Measurements from ENCODE around the gene KCNK10. TPM values are rescaled to one million over a fixed set of nuclear protein-coding genes. Genes with fewer than 3 reads are reported as not detected.

KCNK10 gene, protein sequence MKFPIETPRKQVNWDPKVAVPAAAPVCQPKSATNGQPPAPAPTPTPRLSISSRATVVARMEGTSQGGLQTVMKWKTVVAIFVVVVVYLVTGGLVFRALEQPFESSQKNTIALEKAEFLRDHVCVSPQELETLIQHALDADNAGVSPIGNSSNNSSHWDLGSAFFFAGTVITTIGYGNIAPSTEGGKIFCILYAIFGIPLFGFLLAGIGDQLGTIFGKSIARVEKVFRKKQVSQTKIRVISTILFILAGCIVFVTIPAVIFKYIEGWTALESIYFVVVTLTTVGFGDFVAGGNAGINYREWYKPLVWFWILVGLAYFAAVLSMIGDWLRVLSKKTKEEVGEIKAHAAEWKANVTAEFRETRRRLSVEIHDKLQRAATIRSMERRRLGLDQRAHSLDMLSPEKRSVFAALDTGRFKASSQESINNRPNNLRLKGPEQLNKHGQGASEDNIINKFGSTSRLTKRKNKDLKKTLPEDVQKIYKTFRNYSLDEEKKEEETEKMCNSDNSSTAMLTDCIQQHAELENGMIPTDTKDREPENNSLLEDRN
- total RNA-seq: under 1 TPM in 2 of 4 donors, not detected in 2; 0.04 to 0.08 TPM

DNA sequence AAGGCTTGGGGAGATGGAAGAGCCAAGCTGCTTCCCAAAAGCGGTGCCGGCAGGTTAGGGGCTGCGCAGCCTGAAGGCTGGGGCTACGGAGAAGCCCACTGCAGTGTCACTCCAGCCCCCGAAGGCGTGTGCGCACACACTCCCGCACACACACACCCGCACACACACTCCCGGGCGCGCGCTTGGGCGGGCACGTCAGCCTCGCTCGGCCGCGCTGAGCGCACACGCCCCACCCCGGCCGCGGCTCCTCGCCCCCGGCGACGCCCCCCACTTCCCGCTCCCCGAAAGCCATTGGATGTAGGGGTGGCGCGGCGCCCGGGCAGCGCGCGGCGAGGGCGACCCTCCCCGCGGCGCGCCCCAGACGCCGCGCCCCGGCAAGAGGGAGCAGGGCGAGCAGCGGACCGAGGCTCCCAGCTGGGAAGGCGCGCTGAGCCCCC lies at the start of gene KCNK10:
TSS of gene KCNK10 (minus strand) at position 184 of the 437 bp plus-strand sequence. CDS start 471 bp downstream, outside the sequence.
- no peaks in the 10 kb centered on the region for H3K36me3 ChIP-seq
- peaks cover 85% of the 10 kb centered on the region for H3K27me3 ChIP-seq
- DNase-seq (ENCODE audit: low spot score in 2 of 2): no peak
- WGBS: under 1% methylated on average over 8 of the region's 52 CpGs
- TF ChIP-seq EP300 (IDR thresholded peaks at IDR 0.05): no peak
- TF ChIP-seq, protein P1, sequence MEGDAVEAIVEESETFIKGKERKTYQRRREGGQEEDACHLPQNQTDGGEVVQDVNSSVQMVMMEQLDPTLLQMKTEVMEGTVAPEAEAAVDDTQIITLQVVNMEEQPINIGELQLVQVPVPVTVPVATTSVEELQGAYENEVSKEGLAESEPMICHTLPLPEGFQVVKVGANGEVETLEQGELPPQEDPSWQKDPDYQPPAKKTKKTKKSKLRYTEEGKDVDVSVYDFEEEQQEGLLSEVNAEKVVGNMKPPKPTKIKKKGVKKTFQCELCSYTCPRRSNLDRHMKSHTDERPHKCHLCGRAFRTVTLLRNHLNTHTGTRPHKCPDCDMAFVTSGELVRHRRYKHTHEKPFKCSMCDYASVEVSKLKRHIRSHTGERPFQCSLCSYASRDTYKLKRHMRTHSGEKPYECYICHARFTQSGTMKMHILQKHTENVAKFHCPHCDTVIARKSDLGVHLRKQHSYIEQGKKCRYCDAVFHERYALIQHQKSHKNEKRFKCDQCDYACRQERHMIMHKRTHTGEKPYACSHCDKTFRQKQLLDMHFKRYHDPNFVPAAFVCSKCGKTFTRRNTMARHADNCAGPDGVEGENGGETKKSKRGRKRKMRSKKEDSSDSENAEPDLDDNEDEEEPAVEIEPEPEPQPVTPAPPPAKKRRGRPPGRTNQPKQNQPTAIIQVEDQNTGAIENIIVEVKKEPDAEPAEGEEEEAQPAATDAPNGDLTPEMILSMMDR (IDR thresholded peaks at IDR 0.05): no peak
- no peak for TF ChIP-seq POLR2A (IDR thresholded peaks at IDR 0.05)
- TF ChIP-seq POLR2AphosphoS5 (IDR thresholded peaks at IDR 0.05): no peak
- H3K9me3 ChIP-seq: no peaks in the 10 kb centered on the region
- no peak within 1 kb of the TSS for H3K27ac ChIP-seq
- H3K4me3 ChIP-seq: peak within 1 kb of the TSS; percentile 46
- peaks cover 23% of the 10 kb centered on the region for H3K4me1 ChIP-seq

DNA sequence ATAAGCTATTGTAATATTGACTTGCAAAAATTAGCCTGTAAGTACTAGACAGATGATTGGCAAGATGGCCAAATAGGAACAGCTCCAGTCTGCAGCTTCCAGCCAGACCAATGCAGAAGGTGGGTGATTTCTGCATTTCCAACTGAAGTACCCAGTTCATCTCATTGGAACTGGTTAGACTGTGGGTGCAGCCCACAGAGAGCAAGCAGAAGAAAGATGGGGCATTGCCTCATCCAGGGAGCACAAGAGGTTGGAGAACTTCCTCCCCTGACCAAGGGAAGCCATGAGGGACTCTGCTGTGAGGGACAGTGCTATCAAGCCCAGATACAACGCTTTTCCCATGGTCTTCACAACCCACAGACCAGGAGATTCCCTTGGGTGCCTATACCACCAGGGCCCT lies 46.4 kb upstream of the KCNK10 start:
- H3K4me1 ChIP-seq: no peaks in the 10 kb centered on the region
- DNase-seq (ENCODE audit: low spot score in 2 of 2): no peak
- TF ChIP-seq POLR2AphosphoS5 (IDR thresholded peaks at IDR 0.05) (no peak), POLR2A (IDR thresholded peaks at IDR 0.05) (no peak)
- no peak overlapping the region for H3K4me3 ChIP-seq
- no peak overlapping the region for H3K27ac ChIP-seq
- 85% methylated on average over 1 of the region's 1 CpG for WGBS
- H3K9me3 ChIP-seq: no peaks in the 10 kb centered on the region
- H3K27me3 ChIP-seq: peaks cover 7% of the 10 kb centered on the region
- no peaks in the 10 kb centered on the region for H3K36me3 ChIP-seq

DNA sequence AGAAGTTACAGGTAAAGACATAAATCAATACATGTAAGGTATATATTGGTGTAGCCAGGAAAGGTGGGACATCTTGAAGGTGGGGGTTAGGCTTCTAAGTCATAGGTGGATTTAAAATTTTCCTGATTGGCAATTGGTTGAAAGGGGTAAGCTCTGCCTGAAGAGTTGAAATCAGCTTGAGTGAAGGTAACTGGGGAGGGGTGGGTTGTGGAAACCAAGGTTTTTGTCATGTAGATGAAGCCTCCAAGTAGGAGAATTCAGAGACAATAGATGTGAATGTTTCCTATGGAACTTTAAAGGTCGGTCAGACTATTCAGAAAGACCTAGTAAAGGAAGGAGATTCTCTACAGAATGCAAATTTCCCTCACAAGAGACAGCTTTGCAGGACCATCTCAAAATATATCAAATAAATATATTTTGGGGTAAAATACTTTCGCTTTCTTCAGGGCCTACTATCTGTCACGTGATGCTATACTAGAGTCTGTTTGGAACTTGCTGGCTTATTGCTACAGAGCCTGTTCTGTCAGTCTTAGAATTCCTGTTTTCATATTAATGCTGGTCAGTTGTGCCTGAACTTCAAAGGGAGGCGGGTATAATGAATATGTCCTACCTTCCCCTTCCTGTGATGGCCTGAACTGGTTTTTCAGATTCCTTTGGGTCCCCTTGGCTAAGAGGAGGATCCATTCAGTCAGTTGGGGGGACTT lies 41.8 kb upstream of the KCNK10 start:
- Histone ChIP-seq H3K9me3 (no peaks in the 10 kb centered on the region), H3K36me3 (no peaks in the 10 kb centered on the region), H3K4me1 (no peaks in the 10 kb centered on the region), H3K27me3 (peaks cover 3% of the 10 kb centered on the region), H3K27ac (no peak overlapping the region), H3K4me3 (no peak overlapping the region)
- DNase-seq (ENCODE audit: low spot score in 2 of 2): no peak
- 73% methylated on average over 4 of the region's 4 CpGs for WGBS
- TF ChIP-seq POLR2AphosphoS5 (IDR thresholded peaks at IDR 0.05) (no peak), POLR2A (IDR thresholded peaks at IDR 0.05) (no peak), EP300 (IDR thresholded peaks at IDR 0.05) (no peak)
- TF ChIP-seq, protein P1 (IDR thresholded peaks at IDR 0.05): no peak

DNA sequence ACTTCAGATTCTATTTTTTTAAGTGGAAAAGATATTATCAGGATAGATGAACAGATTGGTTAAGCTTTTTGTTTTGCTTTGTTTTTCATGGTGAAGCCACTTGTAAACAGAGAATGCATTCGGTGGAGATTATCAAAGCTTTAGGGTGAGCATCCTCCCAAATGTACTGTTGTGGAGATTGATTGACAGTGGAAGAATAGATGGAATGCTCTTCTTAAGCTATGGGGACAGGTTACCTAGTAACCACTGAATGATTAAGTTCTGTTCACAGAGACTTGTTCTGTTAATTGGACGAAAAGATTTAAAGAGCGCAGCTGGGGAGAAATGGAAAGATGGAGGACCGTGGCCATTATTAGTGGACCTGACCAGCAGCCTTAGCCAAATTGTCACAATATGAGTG lies 40.6 kb upstream of the KCNK10 start:
- Histone ChIP-seq H3K36me3 (no peaks in the 10 kb centered on the region), H3K27me3 (no peaks in the 10 kb centered on the region), H3K27ac (no peak overlapping the region), H3K9me3 (no peaks in the 10 kb centered on the region), H3K4me1 (no peaks in the 10 kb centered on the region), H3K4me3 (no peak overlapping the region)
- TF ChIP-seq EP300 (IDR thresholded peaks at IDR 0.05): no peak
- TF ChIP-seq, protein P1 (IDR thresholded peaks at IDR 0.05): no peak
- TF ChIP-seq POLR2AphosphoS5 (IDR thresholded peaks at IDR 0.05): no peak
- no peak for TF ChIP-seq POLR2A (IDR thresholded peaks at IDR 0.05)
- DNase-seq (ENCODE audit: low spot score in 2 of 2): no peak
- 67% methylated on average over 4 of the region's 4 CpGs for WGBS

DNA sequence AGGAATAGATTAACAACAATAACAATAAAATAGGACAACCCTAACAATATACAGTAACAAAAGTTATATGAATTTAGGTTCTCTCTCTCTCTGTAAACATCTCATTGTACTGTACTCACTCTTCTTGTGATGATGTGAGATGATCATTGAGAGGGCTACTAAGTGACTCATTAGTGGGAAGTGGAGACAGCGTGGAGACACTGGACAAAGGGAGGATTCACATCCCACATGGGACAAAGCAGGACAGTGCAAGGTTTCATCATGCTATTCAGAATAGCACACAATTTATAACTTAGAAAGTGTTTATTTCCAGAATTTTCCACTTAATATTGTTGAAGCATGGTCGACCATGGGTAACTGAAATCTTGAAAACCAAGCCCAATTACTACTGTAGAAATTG lies 36.4 kb upstream of the KCNK10 start:
- no peaks in the 10 kb centered on the region for H3K4me1 ChIP-seq
- no peak overlapping the region for H3K4me3 ChIP-seq
- 68% methylated on average over 2 of the region's 2 CpGs for WGBS
- H3K27ac ChIP-seq: no peak overlapping the region
- DNase-seq (ENCODE audit: low spot score in 2 of 2): no peak
- H3K27me3 ChIP-seq: no peaks in the 10 kb centered on the region
- H3K36me3 ChIP-seq: no peaks in the 10 kb centered on the region
- H3K9me3 ChIP-seq: no peaks in the 10 kb centered on the region
- TF ChIP-seq EP300 (IDR thresholded peaks at IDR 0.05): no peak
- no peak for TF ChIP-seq POLR2AphosphoS5 (IDR thresholded peaks at IDR 0.05)
- TF ChIP-seq POLR2A (IDR thresholded peaks at IDR 0.05): no peak
- TF ChIP-seq, protein P1 (IDR thresholded peaks at IDR 0.05): no peak

Measured in suprapubic skin (tissue), 4 donors.